Measurements from ENCODE around the gene ZNF215. TPM values are rescaled to one million over a fixed set of nuclear protein-coding genes. Genes with fewer than 3 reads are reported as not detected.
"Not testable (repeated sequence)": the region's sequence is repeated elsewhere in the genome, so short reads cannot be mapped to it uniquely, and the experiment has no call there.

ZNF215 gene
- total RNA-seq, 2 donors from 2014 or later: 9.9 to 10.2 TPM

DNA sequence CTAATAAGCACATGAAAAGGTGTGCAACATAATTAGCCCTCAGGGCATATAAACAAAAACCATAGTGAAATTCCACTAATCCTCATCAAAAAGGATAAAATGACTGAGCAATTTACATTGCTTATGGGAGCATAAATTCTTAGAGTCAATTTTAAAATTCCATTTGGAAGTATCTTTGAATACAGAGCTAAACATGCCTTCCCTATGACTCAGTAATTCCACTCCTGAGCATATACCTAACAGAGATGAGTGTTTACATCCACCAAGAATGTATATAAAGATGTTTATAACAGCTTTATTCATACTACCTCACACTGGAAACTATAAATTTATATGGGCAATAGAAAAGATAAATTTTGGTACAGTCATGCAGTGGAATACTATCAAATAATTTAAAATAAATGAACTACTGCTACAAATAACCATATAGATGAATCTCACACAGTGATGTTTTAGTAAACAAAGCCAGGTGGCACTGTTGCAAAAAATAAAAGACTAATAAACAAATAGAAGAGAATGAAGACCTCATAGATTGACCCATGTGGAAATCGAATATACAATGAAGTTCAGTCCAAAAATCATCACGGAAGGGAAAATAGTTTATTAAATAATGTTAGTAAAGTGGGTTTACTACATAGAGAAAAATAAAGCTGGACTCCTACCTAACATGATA is 25.8 kb upstream of the ZNF215 start:
- Histone ChIP-seq H3K4me3 (ENCODE audit: low read length) (no peak overlapping the region), H3K9me3 (ENCODE audit: control insufficient read depth, low read length) (no peaks in the 10 kb centered on the region), H3K27ac (ENCODE audit: low read depth, low read length) (no peak overlapping the region), H3K36me3 (ENCODE audit: control insufficient read depth, insufficient read depth, low read length) (no peaks in the 10 kb centered on the region), H3K4me1 (ENCODE audit: control insufficient read depth, insufficient read depth, low read length) (no peaks in the 10 kb centered on the region), H3K9ac (ENCODE audit: extremely low read depth, low read length, poor library complexity, severe bottlenecking) (no peak overlapping the region), H3K27me3 (ENCODE audit: control insufficient read depth, insufficient read depth, low read length, poor library complexity, severe bottlenecking) (no peaks in the 10 kb centered on the region)
- H3K4me1 Mint-ChIP-seq: no peaks in the 10 kb centered on the region
- H3K36me3 Mint-ChIP-seq (ENCODE audit: low read depth): no peaks in the 10 kb centered on the region
- H3K9me3 Mint-ChIP-seq: peaks cover 18% of the 10 kb centered on the region
- TF ChIP-seq CTCF (conservative IDR thresholded peaks at IDR 0.05): peak; percentile 58
- no peak overlapping the region for H3K4me3 Mint-ChIP-seq
- no peak for DNase-seq
- no peak overlapping the region for H3K27ac Mint-ChIP-seq
- 50 to 92% methylated on average over 1 to 2 of the region's 2 CpGs for WGBS, 2 experiments (ENCODE audit: insufficient coverage in 1 of 2, insufficient read length in 1 of 2)
- no peaks in the 10 kb centered on the region for H3K27me3 Mint-ChIP-seq (ENCODE audit: insufficient read depth)

- not testable (repeated sequence) for H3K4me1 Mint-ChIP-seq; H3K27me3 Mint-ChIP-seq (ENCODE audit: insufficient read depth); H3K4me3 Mint-ChIP-seq; DNase-seq; H3K27ac Mint-ChIP-seq; H3K27ac ChIP-seq (ENCODE audit: low read depth, low read length); H3K4me3 ChIP-seq (ENCODE audit: low read length); H3K36me3 Mint-ChIP-seq (ENCODE audit: low read depth); H3K9ac ChIP-seq (ENCODE audit: extremely low read depth, low read length, poor library complexity, severe bottlenecking); H3K27me3 ChIP-seq (ENCODE audit: control insufficient read depth, insufficient read depth, low read length, poor library complexity, severe bottlenecking); H3K4me1 ChIP-seq (ENCODE audit: control insufficient read depth, insufficient read depth, low read length); H3K36me3 ChIP-seq (ENCODE audit: control insufficient read depth, insufficient read depth, low read length); H3K9me3 ChIP-seq (ENCODE audit: control insufficient read depth, low read length)
- WGBS, 2 experiments (ENCODE audit: insufficient coverage in 1 of 2, insufficient read length in 1 of 2): 81 to 99% methylated on average over 11 to 13 of the region's 13 CpGs
- H3K9me3 Mint-ChIP-seq: peaks cover 27% of the 10 kb centered on the region
Observed at GRCh38 chr11:6904804-6905203, 21.4 kb upstream of the ZNF215 start.

GRCh38 chr11:6911378-6911777 is 14.8 kb upstream of the ZNF215 start:
- no peak overlapping the region for H3K4me3 ChIP-seq (ENCODE audit: low read length)
- Mint-ChIP-seq H3K9me3 (peaks cover 5% of the 10 kb centered on the region), H3K27me3 (ENCODE audit: insufficient read depth) (no peaks in the 10 kb centered on the region), H3K4me3 (no peak overlapping the region), H3K36me3 (ENCODE audit: low read depth) (no peaks in the 10 kb centered on the region), H3K27ac (no peak overlapping the region), H3K4me1 (no peaks in the 10 kb centered on the region)
- H3K27me3 ChIP-seq (ENCODE audit: control insufficient read depth, insufficient read depth, low read length, poor library complexity, severe bottlenecking): no peaks in the 10 kb centered on the region
- no peak for TF ChIP-seq CTCF (conservative IDR thresholded peaks at IDR 0.05)
- H3K9ac ChIP-seq (ENCODE audit: extremely low read depth, low read length, poor library complexity, severe bottlenecking): no peak overlapping the region
- no peaks in the 10 kb centered on the region for H3K36me3 ChIP-seq (ENCODE audit: control insufficient read depth, insufficient read depth, low read length)
- H3K4me1 ChIP-seq (ENCODE audit: control insufficient read depth, insufficient read depth, low read length): no peaks in the 10 kb centered on the region
- H3K27ac ChIP-seq (ENCODE audit: low read depth, low read length): no peak overlapping the region
- DNase-seq: no peak
- 89 to 99% methylated on average over 1 to 3 of the region's 3 CpGs for WGBS, 2 experiments (ENCODE audit: insufficient coverage in 1 of 2, insufficient read length in 1 of 2)
- no peaks in the 10 kb centered on the region for H3K9me3 ChIP-seq (ENCODE audit: control insufficient read depth, low read length)

GRCh38 chr11:6911948-6912347 is 14.3 kb upstream of the ZNF215 start:
- peaks cover 5% of the 10 kb centered on the region for H3K9me3 Mint-ChIP-seq
- H3K4me1 Mint-ChIP-seq: no peaks in the 10 kb centered on the region
- no peaks in the 10 kb centered on the region for H3K27me3 Mint-ChIP-seq (ENCODE audit: insufficient read depth)
- no peak for DNase-seq
- H3K4me1 ChIP-seq (ENCODE audit: control insufficient read depth, insufficient read depth, low read length): no peaks in the 10 kb centered on the region
- H3K4me3 ChIP-seq (ENCODE audit: low read length): no peak overlapping the region
- H3K27ac ChIP-seq (ENCODE audit: low read depth, low read length): no peak overlapping the region
- H3K9me3 ChIP-seq (ENCODE audit: control insufficient read depth, low read length): no peaks in the 10 kb centered on the region
- no peaks in the 10 kb centered on the region for H3K27me3 ChIP-seq (ENCODE audit: control insufficient read depth, insufficient read depth, low read length, poor library complexity, severe bottlenecking)
- H3K36me3 ChIP-seq (ENCODE audit: control insufficient read depth, insufficient read depth, low read length): no peaks in the 10 kb centered on the region
- H3K4me3 Mint-ChIP-seq: no peak overlapping the region
- TF ChIP-seq CTCF (conservative IDR thresholded peaks at IDR 0.05): no peak
- no peaks in the 10 kb centered on the region for H3K36me3 Mint-ChIP-seq (ENCODE audit: low read depth)
- 91 to 97% methylated on average over 1 to 3 of the region's 3 CpGs for WGBS, 2 experiments (ENCODE audit: insufficient coverage in 1 of 2, insufficient read length in 1 of 2)
- H3K27ac Mint-ChIP-seq: no peak overlapping the region
- no peak overlapping the region for H3K9ac ChIP-seq (ENCODE audit: extremely low read depth, low read length, poor library complexity, severe bottlenecking)

Data from endodermal cell (in vitro differentiated cells).